Gastroesophageal sphincter (tissue), 4 donors: ENCODE data around the gene PIBF1. TPM values are rescaled to one million over a fixed set of nuclear protein-coding genes. Genes with fewer than 3 reads are reported as not detected.

Experiments used
- ATAC-seq: fragments of 150-250 bp; one replicate; pipeline ENCODE4 v1.9.1; 2016; ENCODE audit warnings: mild to moderate bottlenecking, moderate library complexity
- H3K27ac ChIP-seq, 4 donors: fragments of 200-600 bp; sonication (generic) in 3 of 4; 1 replicate in 3 of 4; 2 replicates in 1 of 4; pipeline ENCODE4 v1.5.1; 2016 to 2019
- H3K27me3 ChIP-seq: fragments of 200-600 bp; sonication (generic); one replicate; pipeline ENCODE4 v1.5.1; 2019
- H3K36me3 ChIP-seq, 2 donors: fragments of 200-600 bp; sonication (generic); one replicate each; pipeline ENCODE4 v1.5.1; 2019; ENCODE audit warnings: control low read depth in 1 of 2
- H3K4me1 ChIP-seq, 3 donors: fragments of 200-600 bp; sonication (generic); 1 replicate in 2 of 3; 2 replicates in 1 of 3; pipeline ENCODE4 v1.5.1; 2016 to 2019; ENCODE audit warnings: control low read depth in 2 of 3
- H3K4me3 ChIP-seq, 2 donors: fragments of 200-600 bp; sonication (generic); one replicate each; pipeline ENCODE4 v1.5.1; 2019; ENCODE audit warnings: mild to moderate bottlenecking in 1 of 2, moderate library complexity in 1 of 2
- H3K9me3 ChIP-seq, 3 donors: fragments of 200-600 bp; sonication (generic); one replicate each; pipeline ENCODE4 v1.5.1; 2017 to 2019; ENCODE audit warnings: control low read depth in 2 of 3
- EP300 ChIP-seq: sonication (generic); formaldehyde crosslinking; IDR thresholded peaks from one replicate; pipeline ENCODE4 v1.6.1; 2017; ENCODE audit warnings: antibody characterized with exemption, mild to moderate bottlenecking
- POLR2A ChIP-seq, 2 donors: fragments of 450-650 bp; IDR thresholded peaks; one replicate each; pipeline ENCODE4 v1.6.1; 2017; ENCODE audit warnings: antibody characterized with exemption in 2 of 2, mild to moderate bottlenecking in 2 of 2, moderate library complexity in 1 of 2
- POLR2AphosphoS5 ChIP-seq: sonication (generic); formaldehyde crosslinking; IDR thresholded peaks from one replicate; pipeline ENCODE4 v1.6.1; 2017; ENCODE audit warnings: antibody characterized with exemption
- WGBS, 2 donors: methylation state at CpG; one replicate each; pipeline ENCODE4 v1.1.5; 2018; ENCODE audit warnings: low coverage in 1 of 2; 5-methylcytosine and 5-hydroxymethylcytosine counted together
- total RNA-seq, 4 donors: library from RNA; depleted of rRNA; stranded (reverse); fragments of >200 nt; gene quantifications; one replicate each; pipeline ENCODE4 v1.1.0, GENCODE V29; 2016
- TF ChIP-seq, protein P1 (sequence below), 4 experiments: fragments of 200-600 bp in 2 of 4; fragments of 450-650 bp in 2 of 4; sonication (generic) in 1 of 4; IDR thresholded peaks; one replicate each; pipeline ENCODE4 v1.5.1; 2017 to 2019; ENCODE audit warnings: antibody characterized with exemption in 4 of 4, mild to moderate bottlenecking in 2 of 4, moderate library complexity in 2 of 4

The PIBF1 gene
- total RNA-seq, 4 donors from 2014 or later, result 13.1 to 38.4 (median 22.3) TPM

DNA sequence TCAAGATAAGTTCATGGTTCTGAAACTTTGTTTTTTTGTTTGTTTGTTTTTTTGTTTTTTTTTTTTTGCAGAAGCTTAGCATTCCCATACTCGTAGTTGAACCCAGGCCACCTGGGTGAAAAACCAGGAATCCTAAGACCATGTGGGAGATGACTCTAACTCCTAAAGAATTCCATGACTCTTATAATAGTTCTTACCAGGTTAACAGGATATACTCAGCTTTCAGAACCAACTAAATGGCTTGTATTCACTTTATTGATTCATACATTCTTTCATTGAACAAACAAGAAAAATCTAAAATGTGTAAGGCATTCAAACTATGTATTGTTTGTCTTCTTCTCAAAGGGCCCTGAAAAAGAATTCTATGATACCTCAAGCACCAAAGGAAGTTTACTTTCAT is 236.4 kb downstream of the PIBF1 start:
- TF ChIP-seq POLR2A (IDR thresholded peaks at IDR 0.05) (no peak), POLR2AphosphoS5 (no peak), EP300 (no peak)
- TF ChIP-seq, protein P1, sequence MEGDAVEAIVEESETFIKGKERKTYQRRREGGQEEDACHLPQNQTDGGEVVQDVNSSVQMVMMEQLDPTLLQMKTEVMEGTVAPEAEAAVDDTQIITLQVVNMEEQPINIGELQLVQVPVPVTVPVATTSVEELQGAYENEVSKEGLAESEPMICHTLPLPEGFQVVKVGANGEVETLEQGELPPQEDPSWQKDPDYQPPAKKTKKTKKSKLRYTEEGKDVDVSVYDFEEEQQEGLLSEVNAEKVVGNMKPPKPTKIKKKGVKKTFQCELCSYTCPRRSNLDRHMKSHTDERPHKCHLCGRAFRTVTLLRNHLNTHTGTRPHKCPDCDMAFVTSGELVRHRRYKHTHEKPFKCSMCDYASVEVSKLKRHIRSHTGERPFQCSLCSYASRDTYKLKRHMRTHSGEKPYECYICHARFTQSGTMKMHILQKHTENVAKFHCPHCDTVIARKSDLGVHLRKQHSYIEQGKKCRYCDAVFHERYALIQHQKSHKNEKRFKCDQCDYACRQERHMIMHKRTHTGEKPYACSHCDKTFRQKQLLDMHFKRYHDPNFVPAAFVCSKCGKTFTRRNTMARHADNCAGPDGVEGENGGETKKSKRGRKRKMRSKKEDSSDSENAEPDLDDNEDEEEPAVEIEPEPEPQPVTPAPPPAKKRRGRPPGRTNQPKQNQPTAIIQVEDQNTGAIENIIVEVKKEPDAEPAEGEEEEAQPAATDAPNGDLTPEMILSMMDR (IDR thresholded peaks at IDR 0.05), result no peak
- H3K27me3 ChIP-seq, result no peaks in the 10 kb centered on the region
- no peak overlapping the region for H3K4me3 ChIP-seq
- no peaks in the 10 kb centered on the region for H3K4me1 ChIP-seq
- ATAC-seq, result no peak
- H3K9me3 ChIP-seq, result no peaks in the 10 kb centered on the region
- H3K36me3 ChIP-seq, result peaks cover 0 to 52% of the 10 kb centered on the region in 2 donors
- H3K27ac ChIP-seq, result no peak overlapping the region
- WGBS, 2 donors, result 80% methylated on average over 1 of the region's 1 CpG; no CpG with 5 or more reads in 1 of the 2 donors

DNA sequence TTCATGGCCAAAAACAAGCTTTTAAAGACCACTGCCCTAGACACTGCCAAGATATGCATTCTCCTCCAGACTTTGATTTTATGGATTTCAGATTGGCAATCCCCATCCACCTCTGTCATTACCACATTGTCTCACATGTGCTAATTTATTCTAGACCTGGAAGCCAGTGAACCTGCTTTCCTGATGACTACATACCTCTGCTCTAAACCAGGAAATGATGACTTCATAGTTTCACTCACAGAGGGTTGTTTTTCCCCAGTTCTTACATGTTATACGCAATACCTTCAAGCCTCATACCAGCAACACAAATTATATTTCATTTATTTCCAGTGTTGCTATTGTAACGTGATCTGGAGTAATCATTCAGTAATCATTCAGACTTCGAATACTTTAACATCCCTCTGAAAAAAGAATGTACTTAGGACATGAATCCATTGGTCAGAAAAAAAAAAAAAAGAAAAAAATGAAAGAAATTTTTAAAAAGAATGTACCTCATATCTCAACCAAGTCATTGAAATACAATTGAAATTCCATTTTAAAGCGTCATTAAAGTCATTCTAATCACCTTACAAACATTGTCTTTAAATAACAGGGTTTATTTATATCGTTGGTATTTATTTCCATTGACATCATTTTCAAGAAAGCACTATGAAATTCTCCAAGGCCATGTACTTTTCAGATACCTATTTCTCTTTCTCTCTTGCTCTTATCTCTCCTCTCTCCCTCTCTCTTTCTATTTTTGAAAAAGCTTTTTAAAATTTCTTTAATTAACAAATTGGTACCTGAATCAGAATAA is 243.5 kb downstream of the PIBF1 start:
- Histone ChIP-seq H3K4me3 (no peak overlapping the region), H3K9me3 (no peaks in the 10 kb centered on the region), H3K27ac (no peak overlapping the region), H3K36me3 (peaks cover 0 to 4% of the 10 kb centered on the region in 2 donors), H3K27me3 (no peaks in the 10 kb centered on the region), H3K4me1 (no peaks in the 10 kb centered on the region)
- 65 to 71% methylated on average over 5 of the region's 5 CpGs for WGBS, 2 donors
- TF ChIP-seq EP300, result no peak
- no peak for TF ChIP-seq POLR2A (IDR thresholded peaks at IDR 0.05)
- TF ChIP-seq, protein P1 (IDR thresholded peaks at IDR 0.05), result no peak
- TF ChIP-seq POLR2AphosphoS5, result no peak
- ATAC-seq, result no peak

DNA sequence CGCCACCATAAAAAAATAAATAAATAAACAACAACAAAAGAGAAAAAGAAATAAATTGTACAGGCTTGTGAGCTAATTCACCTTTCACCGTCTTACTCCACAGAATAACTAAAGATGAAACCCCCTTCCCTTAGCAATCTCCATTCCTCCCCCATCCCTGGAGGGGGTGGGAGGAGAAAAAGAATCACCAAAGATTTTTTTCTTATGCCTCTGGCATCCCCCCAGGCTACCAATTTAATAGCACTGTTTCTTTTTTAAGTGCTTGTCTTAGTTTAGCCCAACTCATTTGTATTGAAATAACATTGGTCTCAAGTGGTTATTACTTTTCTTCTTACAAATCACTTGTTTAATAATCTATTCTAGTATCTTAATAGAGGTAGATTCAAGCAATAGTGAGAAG is 253.0 kb downstream of the PIBF1 start:
- H3K4me3 ChIP-seq, result no peak overlapping the region
- TF ChIP-seq POLR2A (IDR thresholded peaks at IDR 0.05), result no peak
- no peak for TF ChIP-seq EP300
- TF ChIP-seq, protein P1 (IDR thresholded peaks at IDR 0.05), result no peak
- no peak overlapping the region for H3K27ac ChIP-seq
- ATAC-seq, result no peak
- no peaks in the 10 kb centered on the region for H3K36me3 ChIP-seq
- H3K4me1 ChIP-seq, result no peaks in the 10 kb centered on the region
- H3K9me3 ChIP-seq, result no peaks in the 10 kb centered on the region
- 76 to 94% methylated on average over 2 of the region's 2 CpGs for WGBS, 2 donors
- H3K27me3 ChIP-seq, result no peaks in the 10 kb centered on the region

DNA sequence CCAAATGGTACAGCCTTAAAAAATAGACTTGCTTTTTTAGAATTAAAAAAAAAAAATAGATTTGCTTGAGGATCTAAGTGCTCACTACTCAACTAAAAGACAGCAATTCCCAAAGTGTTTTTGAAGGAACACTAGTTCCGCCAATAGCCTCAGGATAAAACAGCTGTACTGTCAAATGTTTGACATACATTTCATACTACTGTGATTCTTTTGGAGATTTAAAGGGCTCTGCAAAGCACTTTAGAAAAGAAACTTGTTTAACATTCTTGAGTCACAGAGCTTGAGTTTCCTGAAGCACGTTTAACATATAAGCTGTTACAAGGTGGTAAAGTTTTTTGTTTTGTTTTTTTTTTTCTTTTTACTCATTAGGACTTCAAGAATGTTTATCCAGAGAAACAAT is 253.7 kb downstream of the PIBF1 start:
- ATAC-seq, result no peak
- Histone ChIP-seq H3K4me1 (no peaks in the 10 kb centered on the region), H3K27ac (no peak overlapping the region), H3K4me3 (no peak overlapping the region), H3K9me3 (no peaks in the 10 kb centered on the region), H3K27me3 (no peaks in the 10 kb centered on the region), H3K36me3 (no peaks in the 10 kb centered on the region)
- no peak for TF ChIP-seq EP300
- TF ChIP-seq POLR2AphosphoS5, result no peak
- TF ChIP-seq, protein P1 (IDR thresholded peaks at IDR 0.05), result no peak
- no peak for TF ChIP-seq POLR2A (IDR thresholded peaks at IDR 0.05)
- 52 to 71% methylated on average over 2 of the region's 2 CpGs for WGBS, 2 donors

DNA sequence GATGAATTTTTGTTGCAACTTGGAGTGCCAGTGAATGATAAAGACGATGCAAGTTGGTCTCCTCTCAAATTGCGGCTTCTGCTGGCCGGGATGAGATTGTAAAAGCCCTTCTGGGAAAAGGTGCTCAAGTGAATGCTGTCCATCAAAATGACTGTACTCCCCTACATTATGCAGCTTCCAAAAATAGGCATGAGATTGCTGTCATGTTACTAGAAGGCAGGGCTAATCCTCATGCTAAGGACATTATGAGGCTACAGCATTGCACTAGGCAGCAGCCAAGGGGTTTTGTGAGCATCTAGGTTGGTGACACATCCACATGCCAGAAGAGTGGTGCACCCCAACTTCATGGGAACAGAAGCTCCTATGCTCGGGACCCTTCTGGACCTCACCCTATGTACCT is 254.6 kb downstream of the PIBF1 start:
- H3K27me3 ChIP-seq, result no peaks in the 10 kb centered on the region
- no peaks in the 10 kb centered on the region for H3K36me3 ChIP-seq
- ATAC-seq, result no peak
- H3K9me3 ChIP-seq, result no peaks in the 10 kb centered on the region
- no peaks in the 10 kb centered on the region for H3K4me1 ChIP-seq
- H3K4me3 ChIP-seq, result no peak overlapping the region
- no peak overlapping the region for H3K27ac ChIP-seq
- TF ChIP-seq POLR2AphosphoS5 (no peak), EP300 (no peak), POLR2A (IDR thresholded peaks at IDR 0.05) (no peak)
- TF ChIP-seq, protein P1 (IDR thresholded peaks at IDR 0.05), result no peak
- 89 to 100% methylated on average over 1 to 4 of the region's 4 CpGs for WGBS, 2 donors
